Coronary artery (tissue), 2 donors: ENCODE measurements around the gene DPP8.
"Not testable (repeated sequence)": the region's sequence is repeated elsewhere in the genome, so short reads cannot be mapped to it uniquely, and the experiment has no call there.

Source experiments
- DNase-seq: peaks from one replicate; pipeline ENCODE4 v3.0.0-alpha.2; 2017; ENCODE audit warnings: low spot score
- H3K27ac ChIP-seq, 2 donors: fragments of 200-600 bp; sonication (generic); one replicate each; pipeline ENCODE4 v1.5.1; 2016 to 2019
- H3K4me3 ChIP-seq: fragments of 200-600 bp; sonication (generic); 2 replicates; pipeline ENCODE4 v1.5.1; 2016; ENCODE audit warnings: mild to moderate bottlenecking, moderate library complexity
- CTCF ChIP-seq: fragments of 200-600 bp; sonication (generic); IDR thresholded peaks from one replicate; pipeline ENCODE4 v1.5.1; 2019; ENCODE audit warnings: antibody characterized with exemption

Gene DPP8

GRCh38 chr15:65553691-65554090 lies 36.2 kb upstream of the DPP8 start:
- DNase-seq, result no peak
- Histone ChIP-seq H3K4me3 (no peak overlapping the region), H3K27ac (no peak overlapping the region)
- TF ChIP-seq CTCF, result no peak

GRCh38 chr15:65552851-65553250 lies 35.4 kb upstream of the DPP8 start:
- H3K27ac ChIP-seq, H3K4me3 ChIP-seq, DNase-seq: not testable (repeated sequence)

GRCh38 chr15:65551183-65551582 lies 33.7 kb upstream of the DPP8 start:
- no peak for TF ChIP-seq CTCF
- no peak overlapping the region for H3K4me3 ChIP-seq
- no peak overlapping the region for H3K27ac ChIP-seq
- DNase-seq, result no peak

- Histone ChIP-seq H3K4me3 (no peak overlapping the region), H3K27ac (no peak overlapping the region)
- DNase-seq, result no peak
- TF ChIP-seq CTCF, result no peak
These were observed 33.2 kb upstream of the DPP8 start for GRCh38 chr15:65550681-65551098.

- H3K4me3 ChIP-seq, DNase-seq, H3K27ac ChIP-seq: not testable (repeated sequence)
These were observed 31.8 kb upstream of the DPP8 start for GRCh38 chr15:65549288-65549687.

- TF ChIP-seq CTCF, result no peak
- DNase-seq, result no peak
- Histone ChIP-seq H3K4me3 (no peak overlapping the region), H3K27ac (no peak overlapping the region)
These were observed 30.4 kb upstream of the DPP8 start for GRCh38 chr15:65547841-65548240.

GRCh38 chr15:65541231-65541820 lies 23.8 kb upstream of the DPP8 start:
- DNase-seq, result no peak
- H3K27ac ChIP-seq, result no peak overlapping the region
- no peak for TF ChIP-seq CTCF
- H3K4me3 ChIP-seq, result no peak overlapping the region

- TF ChIP-seq CTCF, result no peak
- no peak overlapping the region for H3K27ac ChIP-seq
- DNase-seq, result no peak
- no peak overlapping the region for H3K4me3 ChIP-seq
These were observed 22.8 kb upstream of the DPP8 start for GRCh38 chr15:65540314-65540713.
